Fibroblast of skin of left quadriceps (primary cell): ENCODE data around the gene HLA-DRB5.
"Not testable (repeated sequence)": the region's sequence is repeated elsewhere in the genome, so short reads cannot be mapped to it uniquely, and the experiment has no call there.

Experiments
- DNase-seq, 2 experiments: peaks; one replicate each; pipeline ENCODE4 v3.0.0-alpha.2; 2013; ENCODE audit warnings: low read depth in 2 of 2

The HLA-DRB5 gene

GRCh38 chr6:32529697-32530430 is at the start of gene HLA-DRB5:
TSS of gene HLA-DRB5 (minus strand) at chr6:32530287. CDS start at chr6:32530224, 63 bp downstream.
- no peak for DNase-seq

- no peak for DNase-seq
Observed at GRCh38 chr6:32578962-32579361, 48.9 kb upstream of the HLA-DRB5 start.

GRCh38 chr6:32577493-32577892 is 47.4 kb upstream of the HLA-DRB5 start:
- not testable (repeated sequence) for DNase-seq

- DNase-seq: no peak
Observed at GRCh38 chr6:32576250-32576649, 46.2 kb upstream of the HLA-DRB5 start.

- no peak for DNase-seq
Observed at GRCh38 chr6:32570363-32570905, 40.3 kb upstream of the HLA-DRB5 start.

GRCh38 chr6:32568561-32568960 is 38.5 kb upstream of the HLA-DRB5 start:
- no peak for DNase-seq

GRCh38 chr6:32566957-32567356 is 36.9 kb upstream of the HLA-DRB5 start:
- DNase-seq: no peak

GRCh38 chr6:32565511-32565910 is 35.4 kb upstream of the HLA-DRB5 start:
- no peak for DNase-seq

GRCh38 chr6:32562940-32563339 is 32.9 kb upstream of the HLA-DRB5 start:
- DNase-seq: no peak

GRCh38 chr6:32559747-32560146 is 29.7 kb upstream of the HLA-DRB5 start:
- no peak for DNase-seq

GRCh38 chr6:32558426-32559057 is 28.5 kb upstream of the HLA-DRB5 start:
- no peak for DNase-seq

- DNase-seq: no peak
Observed at GRCh38 chr6:32554116-32554965, 24.3 kb upstream of the HLA-DRB5 start.

GRCh38 chr6:32553037-32553742 is 23.1 kb upstream of the HLA-DRB5 start:
- no peak for DNase-seq

- no peak for DNase-seq
Observed at GRCh38 chr6:32551410-32551809, 21.3 kb upstream of the HLA-DRB5 start.

GRCh38 chr6:32539839-32540238 is 9.8 kb upstream of the HLA-DRB5 start:
- no peak for DNase-seq

GRCh38 chr6:32530431-32530793 is 325 bp upstream of the HLA-DRB5 start:
- DNase-seq: not testable (repeated sequence)

- no peak for DNase-seq
Observed at GRCh38 chr6:32522302-32523047, 7.6 kb downstream of the HLA-DRB5 start.

- no peak for DNase-seq
Observed at GRCh38 chr6:32519910-32520258, 10.2 kb downstream of the HLA-DRB5 start.

- no peak for DNase-seq
Observed at GRCh38 chr6:32519118-32519909, 10.8 kb downstream of the HLA-DRB5 start.
